K562 (cell line): ENCODE measurements around the gene PSD4. TPM values are rescaled to one million over a fixed set of nuclear protein-coding genes. Genes with fewer than 3 reads are reported as not detected.

Source experiments
- CTBP1 ChIP-seq: fragments of 450-650 bp; IDR thresholded peaks from 2 replicates; pipeline ENCODE4 v1.6.1; 2016; ENCODE audit warnings: borderline replicate concordance
- HNRNPH1 ChIP-seq: fragments of 200-400 bp; formaldehyde crosslinking; optimal IDR thresholded peaks from 2 replicates; pipeline ENCODE3; 2017; ENCODE audit warnings: low read depth, mild to moderate bottlenecking, low read length, moderate library complexity
- ID3 ChIP-seq, 2 experiments: fragments of 250-450 bp in 1 of 2; fragments of 450-650 bp in 1 of 2; sonication (Bioruptor Pico) in 1 of 2; IDR thresholded peaks; 2 replicates each; pipeline versions ENCODE4 v1.6.1 to v1.8.0; 2016 to 2021; ENCODE audit warnings: mild to moderate bottlenecking in 2 of 2, moderate library complexity in 2 of 2, missing compliant biosample characterization in 1 of 2, missing genetic modification characterization in 1 of 2
- KDM4B ChIP-seq, 2 experiments: fragments of 450-650 bp in 1 of 2; sonication (generic) in 1 of 2; IDR thresholded peaks; 2 replicates each; pipeline ENCODE4 v1.6.1; 2016 to 2017; ENCODE audit warnings: borderline replicate concordance in 2 of 2, antibody characterized with exemption in 1 of 2, low read depth in 1 of 2, mild to moderate bottlenecking in 1 of 2
- MAFF ChIP-seq: IDR thresholded peaks from 2 replicates; pipeline ENCODE4 v1.6.1; 2012; ENCODE audit warnings: low read length, improper control_type of control experiment
- MBD2 ChIP-seq: sonication (generic); IDR thresholded peaks from 2 replicates; pipeline ENCODE4 v1.6.1; 2016; ENCODE audit warnings: low read depth, borderline replicate concordance
- NCOA4 ChIP-seq: fragments of 450-650 bp; IDR thresholded peaks from 2 replicates; pipeline ENCODE4 v1.6.1; 2018; ENCODE audit warnings: mild to moderate bottlenecking; ENCODE audit not compliant: partially characterized antibody
- NFE2L1 ChIP-seq: fragments of 450-650 bp; IDR thresholded peaks from 2 replicates; pipeline ENCODE4 v1.6.1; 2016; ENCODE audit warnings: missing genetic modification characterization, low read depth, mild to moderate bottlenecking, missing compliant biosample characterization, moderate library complexity, borderline replicate concordance
- NR2C2 ChIP-seq, 2 experiments: fragments of 200-800 bp in 1 of 2; sonication (Bioruptor generic) in 1 of 2; sonication (generic) in 1 of 2; formaldehyde crosslinking in 1 of 2; IDR thresholded peaks; 2 replicates each; pipeline versions ENCODE4 v1.6.1 to v1.8.0; 2016 to 2022; ENCODE audit warnings: mild to moderate bottlenecking in 1 of 2, missing compliant biosample characterization in 1 of 2, missing genetic modification characterization in 1 of 2, missing genetic modification reagents in 1 of 2
- PTBP1 ChIP-seq: fragments of 200-400 bp; formaldehyde crosslinking; IDR thresholded peaks from 2 replicates; pipeline ENCODE4 v1.6.1; 2017; ENCODE audit warnings: low read depth, low read length
- RBM22 ChIP-seq: fragments of 200-400 bp; formaldehyde crosslinking; IDR thresholded peaks from 2 replicates; pipeline ENCODE4 v1.6.1; 2018; ENCODE audit warnings: low read length, low read depth; ENCODE audit not compliant: poor library complexity, severe bottlenecking
- REST ChIP-seq, 2 experiments: fragments of 450-650 bp; formaldehyde crosslinking in 1 of 2; IDR thresholded peaks; 2 replicates each; pipeline versions ENCODE4 v1.4.0 to v1.6.1; 2014 to 2020; ENCODE audit warnings: mild to moderate bottlenecking in 2 of 2, borderline replicate concordance in 1 of 2, low read depth in 1 of 2
- ZFP91 ChIP-seq: sonication (generic); formaldehyde crosslinking; IDR thresholded peaks from 2 replicates; pipeline ENCODE4 v1.8.0; 2022; ENCODE audit warnings: mild to moderate bottlenecking, missing genetic modification reagents
- ZNF282 ChIP-seq: sonication (generic); formaldehyde crosslinking; IDR thresholded peaks from 2 replicates; pipeline ENCODE4 v1.8.1; 2023; ENCODE audit warnings: missing genetic modification reagents
- ZNF324 ChIP-seq: fragments of 250-450 bp; sonication (Bioruptor Pico); IDR thresholded peaks from 2 replicates; pipeline ENCODE4 v1.4.0; 2020; ENCODE audit warnings: mild to moderate bottlenecking
- polyA plus RNA-seq, 8 experiments: library from polyadenylated mRNA; depleted of rRNA in 4 of 8; stranded (reverse) in 5 of 8; unstranded in 3 of 8; fragments of >200 nt; fragmentation: Nextera tagmentation in 2 of 8; fragmentation: Illumina TruSeq in 1 of 8; extraction: Ambion mirVana in 2 of 8; extraction: Trizol in 1 of 8; gene quantifications; 2 replicates each; pipeline versions ENCODE4 v1.2.1 to v1.2.3, GENCODE V29; 2011 to 2014; ENCODE audit warnings: inconsistent platforms in 1 of 8, missing spikeins in 1 of 8
- total RNA-seq, 7 experiments: library from RNA; depleted of rRNA in 6 of 7; stranded (reverse); fragments of >200 nt in 6 of 7; fragmentation: Illumina TruSeq in 2 of 7; extraction: Trizol in 2 of 7; gene quantifications; 2 replicates each; pipeline versions ENCODE4 v1.2.1 to v1.2.3, GENCODE V29; 2011 to 2021; ENCODE audit warnings: low replicate concordance in 1 of 7

The PSD4 gene
- total and polyA plus RNA-seq, 9 of the 15 experiments (the other 6 are each of a cell fraction or from before 2014, with no cell fraction given) = 0.46 to 54.0 (median 20.8) TPM

- TF ChIP-seq REST (IDR thresholded peaks at IDR 0.05; ENCODE audit: borderline replicate concordance) = peak; percentile 83
- no peak for TF ChIP-seq REST (CRISPR knock-in tag; IDR thresholded peaks at IDR 0.05; ENCODE audit: low read depth)
- no peak for TF ChIP-seq ID3 (CRISPR knock-in tag; IDR thresholded peaks at IDR 0.05)
- TF ChIP-seq ID3 (tag; IDR thresholded peaks at IDR 0.05) = no peak
- TF ChIP-seq ZNF324 = no peak
- TF ChIP-seq NFE2L1 (tag) = no peak
- no peak for TF ChIP-seq KDM4B (IDR thresholded peaks at IDR 0.05; ENCODE audit: borderline replicate concordance in 2 of 2, low read depth in 1 of 2)
- no peak for TF ChIP-seq HNRNPH1
- no peak for TF ChIP-seq ZNF282
- TF ChIP-seq ZFP91 = no peak
- TF ChIP-seq MAFF = no peak
- TF ChIP-seq PTBP1 = no peak
- no peak for TF ChIP-seq RBM22
- TF ChIP-seq NCOA4 = no peak
- TF ChIP-seq MBD2 = no peak
- TF ChIP-seq CTBP1 = peak; percentile 26; the same call in 1 of the 2 replicates
- TF ChIP-seq NR2C2 (CRISPR knock-in tag; IDR thresholded peaks at IDR 0.05) = no peak
- no peak for TF ChIP-seq NR2C2 (tag; IDR thresholded peaks at IDR 0.05)
These were observed 30.2 kb downstream of the PSD4 start (continued) for GRCh38 chr2:113203901-113204519.
